Osteoblast (primary cell): ENCODE results near the gene CALHM6. TPM values are rescaled to one million over a fixed set of nuclear protein-coding genes. Genes with fewer than 3 reads are reported as not detected.
A peak's percentile ranks its signal among the peaks of the same experiment; 100 is the strongest.

Experiments
- DNase-seq: peaks from one replicate; pipeline ENCODE4 v3.0.0; 2011; ENCODE audit warnings: low spot score, mixed read lengths; ENCODE audit not compliant: insufficient read length; ENCODE audit errors: missing footprints
- H2AFZ ChIP-seq: 2 replicates; pipeline ENCODE4 v1.6.0; 2011; ENCODE audit warnings: mild to moderate bottlenecking, low read length
- H3K27ac ChIP-seq: 2 replicates; pipeline ENCODE4 v1.5.1; 2011; ENCODE audit warnings: mild to moderate bottlenecking, low read depth, low read length, moderate library complexity
- H3K27me3 ChIP-seq: 2 replicates; pipeline ENCODE4 v1.6.0; 2012; ENCODE audit warnings: mild to moderate bottlenecking, control low read depth, inconsistent platforms, low read length, moderate library complexity; ENCODE audit not compliant: insufficient read depth
- H3K36me3 ChIP-seq: 2 replicates; pipeline ENCODE4 v1.5.1; 2011; ENCODE audit warnings: mild to moderate bottlenecking, low read length, control low read depth, moderate library complexity; ENCODE audit not compliant: insufficient read depth
- H3K4me1 ChIP-seq: 2 replicates; pipeline ENCODE4 v1.5.1; 2011; ENCODE audit warnings: mild to moderate bottlenecking, low read length, control low read depth, moderate library complexity; ENCODE audit not compliant: insufficient read depth
- H3K4me2 ChIP-seq: 2 replicates; pipeline ENCODE4 v1.6.0; 2011; ENCODE audit warnings: mild to moderate bottlenecking, low read length; ENCODE audit not compliant: insufficient read depth
- H3K4me3 ChIP-seq: fragments of 200-600 bp; sonication (generic); 3 replicates; pipeline ENCODE4 v1.5.1; 2012; ENCODE audit warnings: mild to moderate bottlenecking, low read length, inconsistent platforms; ENCODE audit not compliant: insufficient read depth
- H3K79me2 ChIP-seq: 2 replicates; pipeline ENCODE4 v1.6.0; 2012; ENCODE audit warnings: mild to moderate bottlenecking, low read length, control low read depth, inconsistent platforms; ENCODE audit not compliant: insufficient read depth
- H3K9me3 ChIP-seq: 2 replicates; pipeline ENCODE4 v1.5.1; 2011; ENCODE audit warnings: low read depth, low read length, control low read depth
- H4K20me1 ChIP-seq: 2 replicates; pipeline ENCODE4 v1.6.0; 2012; ENCODE audit warnings: mild to moderate bottlenecking, low read length, control low read depth; ENCODE audit not compliant: insufficient read depth
- CTCF ChIP-seq: IDR thresholded peaks from 2 replicates; pipeline ENCODE4 v1.5.1; 2011; ENCODE audit warnings: mild to moderate bottlenecking, low read depth, low read length, moderate library complexity; ENCODE audit errors: extremely low read depth
- total RNA-seq: library from RNA; depleted of rRNA; stranded (reverse); fragments of >200 nt; gene quantifications from 2 replicates; pipeline ENCODE4 v1.2.3, GENCODE V29; 2012

Gene CALHM6
- total RNA-seq, 1 donor: 0.72 TPM

GRCh38 chr6:116438590-116439448 is 22.4 kb upstream of the CALHM6 start:
- Histone ChIP-seq H3K4me1 (peaks cover 44% of the 10 kb centered on the region), H2AFZ (no peak overlapping the region), H3K9me3 (no peaks in the 10 kb centered on the region), H3K27me3 (no peaks in the 10 kb centered on the region), H3K36me3 (peaks cover 20% of the 10 kb centered on the region), H4K20me1 (no peaks in the 10 kb centered on the region), H3K4me2 (peak overlapping the region; percentile 32), H3K79me2 (no peaks in the 10 kb centered on the region), H3K27ac (peak overlapping the region; percentile 61), H3K4me3 (no peak overlapping the region)
- DNase-seq: no peak
- TF ChIP-seq CTCF: no peak

- Histone ChIP-seq H3K4me1 (peaks cover 47% of the 10 kb centered on the region), H4K20me1 (no peaks in the 10 kb centered on the region), H3K36me3 (peaks cover 20% of the 10 kb centered on the region), H3K79me2 (no peaks in the 10 kb centered on the region), H3K4me2 (peak overlapping the region; percentile 32), H3K4me3 (no peak overlapping the region), H3K27me3 (no peaks in the 10 kb centered on the region), H3K27ac (peak overlapping the region; percentile 61), H3K9me3 (no peaks in the 10 kb centered on the region), H2AFZ (no peak overlapping the region)
- DNase-seq: no peak
- TF ChIP-seq CTCF: no peak
Observed at GRCh38 chr6:116439522-116440051, 21.6 kb upstream of the CALHM6 start.

GRCh38 chr6:116443105-116443504 is 18.1 kb upstream of the CALHM6 start:
- H3K27ac ChIP-seq: no peak overlapping the region
- H3K27me3 ChIP-seq: no peaks in the 10 kb centered on the region
- peak overlapping the region; percentile 28 for H3K4me2 ChIP-seq
- no peak for DNase-seq
- no peaks in the 10 kb centered on the region for H3K36me3 ChIP-seq
- H4K20me1 ChIP-seq: no peaks in the 10 kb centered on the region
- H3K9me3 ChIP-seq: no peaks in the 10 kb centered on the region
- TF ChIP-seq CTCF: no peak
- H3K79me2 ChIP-seq: no peaks in the 10 kb centered on the region
- no peak overlapping the region for H3K4me3 ChIP-seq
- no peak overlapping the region for H2AFZ ChIP-seq
- H3K4me1 ChIP-seq: peaks cover 58% of the 10 kb centered on the region

- Histone ChIP-seq H3K36me3 (no peaks in the 10 kb centered on the region), H3K4me1 (peaks cover 51% of the 10 kb centered on the region), H3K79me2 (no peaks in the 10 kb centered on the region), H4K20me1 (no peaks in the 10 kb centered on the region), H3K9me3 (no peaks in the 10 kb centered on the region), H3K4me3 (no peak overlapping the region), H2AFZ (no peak overlapping the region), H3K27me3 (no peaks in the 10 kb centered on the region), H3K4me2 (no peak overlapping the region), H3K27ac (peak overlapping the region; percentile 23)
- no peak for DNase-seq
- peak; percentile 44 for TF ChIP-seq CTCF
Observed at GRCh38 chr6:116444092-116444491, 17.1 kb upstream of the CALHM6 start.
